Fibroblast of lung (primary cell): ENCODE results near the gene PPP1R3C.

ENCODE experiments used
- EZH2 ChIP-seq: IDR thresholded peaks from 2 replicates; pipeline ENCODE4 v1.5.1; 2012; ENCODE audit warnings: low read length, control low read depth, mild to moderate bottlenecking; ENCODE audit errors: missing control alignments
- TF ChIP-seq, protein P1 (sequence below), 2 donors: IDR thresholded peaks in 1 of 2; conservative IDR thresholded peaks in 1 of 2; 1 replicate in 1 of 2; 2 replicates in 1 of 2; pipeline ENCODE4 v1.5.1; 2011 to 2012; ENCODE audit warnings: low read length in 2 of 2, control low read depth in 1 of 2, inconsistent platforms in 1 of 2, low read depth in 1 of 2, mild to moderate bottlenecking in 1 of 2

GRCh38 chr10:91610444-91610843 lies 22.4 kb downstream of the PPP1R3C start:
- TF ChIP-seq EZH2: no peak
- TF ChIP-seq, protein P1, sequence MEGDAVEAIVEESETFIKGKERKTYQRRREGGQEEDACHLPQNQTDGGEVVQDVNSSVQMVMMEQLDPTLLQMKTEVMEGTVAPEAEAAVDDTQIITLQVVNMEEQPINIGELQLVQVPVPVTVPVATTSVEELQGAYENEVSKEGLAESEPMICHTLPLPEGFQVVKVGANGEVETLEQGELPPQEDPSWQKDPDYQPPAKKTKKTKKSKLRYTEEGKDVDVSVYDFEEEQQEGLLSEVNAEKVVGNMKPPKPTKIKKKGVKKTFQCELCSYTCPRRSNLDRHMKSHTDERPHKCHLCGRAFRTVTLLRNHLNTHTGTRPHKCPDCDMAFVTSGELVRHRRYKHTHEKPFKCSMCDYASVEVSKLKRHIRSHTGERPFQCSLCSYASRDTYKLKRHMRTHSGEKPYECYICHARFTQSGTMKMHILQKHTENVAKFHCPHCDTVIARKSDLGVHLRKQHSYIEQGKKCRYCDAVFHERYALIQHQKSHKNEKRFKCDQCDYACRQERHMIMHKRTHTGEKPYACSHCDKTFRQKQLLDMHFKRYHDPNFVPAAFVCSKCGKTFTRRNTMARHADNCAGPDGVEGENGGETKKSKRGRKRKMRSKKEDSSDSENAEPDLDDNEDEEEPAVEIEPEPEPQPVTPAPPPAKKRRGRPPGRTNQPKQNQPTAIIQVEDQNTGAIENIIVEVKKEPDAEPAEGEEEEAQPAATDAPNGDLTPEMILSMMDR (conservative IDR thresholded peaks at IDR 0.05 in 1 of 2, IDR thresholded peaks at IDR 0.05 in 1 of 2; ENCODE audit: low read depth in 1 of 2, low read length in 2 of 2): no peak
